Panc1 (cell line): ENCODE data around the gene HSF2. TPM values are rescaled to one million over a fixed set of nuclear protein-coding genes. Genes with fewer than 3 reads are reported as not detected.

Experiments
- ATAC-seq: fragments of 200-7000 bp; cut with Tn5 transposase; 2 replicates; pipeline ENCODE4 v1.9.1; 2020; ENCODE audit warnings: mild to moderate bottlenecking, moderate library complexity
- BruUV-seq: library from RNA; stranded (reverse); fragments of 400-500 nt; replicated peaks from 2 replicates; lab custom pipeline; 2021; lab: Mats Ljungman, UMichigan
- CTCF ChIA-PET: fragments of 300-600 bp; sonication (Branson Sonifier 250); formaldehyde crosslinking; loops from one replicate; lab custom pipeline; 2022; ENCODE audit warnings: antibody characterized with exemption; lab: Charles Lee
- POLR2A ChIA-PET: fragments of 300-600 bp; sonication (Branson Sonifier 250); formaldehyde crosslinking; loops from one replicate; lab custom pipeline; 2022; ENCODE audit warnings: antibody characterized with exemption; lab: Charles Lee
- DNase-seq: peaks from one replicate; pipeline ENCODE4 v3.0.0-alpha.2; 2010; ENCODE audit warnings: low read depth, low spot score
- H3K27ac ChIP-seq: 2 replicates; pipeline ENCODE4 v1.5.1; 2011; ENCODE audit warnings: mild to moderate bottlenecking, low read length, inconsistent platforms
- H3K27me3 ChIP-seq: fragments of 200-500 bp; sonication (Bioruptor generic); 2 replicates; pipeline ENCODE4 v1.6.0; 2014; ENCODE audit warnings: low read length, inconsistent platforms; ENCODE audit not compliant: control insufficient read depth, insufficient read depth
- H3K36me3 ChIP-seq: fragments of 200-500 bp; sonication (Bioruptor generic); 2 replicates; pipeline ENCODE4 v1.5.1; 2014; ENCODE audit warnings: inconsistent platforms, mild to moderate bottlenecking, low read length, moderate library complexity; ENCODE audit not compliant: control insufficient read depth, insufficient read depth
- H3K4me1 ChIP-seq: 2 replicates; pipeline ENCODE4 v1.5.1; 2011; ENCODE audit warnings: inconsistent platforms, mild to moderate bottlenecking, low read length, moderate library complexity; ENCODE audit not compliant: control insufficient read depth, insufficient read depth
- H3K4me3 ChIP-seq, 2 experiments: 2 replicates each; pipeline ENCODE4 v1.5.1; 2011 to 2012; ENCODE audit warnings: low read depth in 2 of 2, low read length in 2 of 2, mild to moderate bottlenecking in 2 of 2, inconsistent platforms in 1 of 2, moderate library complexity in 1 of 2
- H3K9me3 ChIP-seq: fragments of 200-500 bp; sonication (Bioruptor generic); 2 replicates; pipeline ENCODE4 v1.5.1; 2014; ENCODE audit warnings: low read depth, mild to moderate bottlenecking, inconsistent platforms, low read length, moderate library complexity; ENCODE audit not compliant: control insufficient read depth, insufficient read depth
- CTCF ChIP-seq: fragments of 450-650 bp; IDR thresholded peaks from 2 replicates; pipeline ENCODE4 v1.5.1; 2017; ENCODE audit warnings: mild to moderate bottlenecking
- POLR2AphosphoS5 ChIP-seq: IDR thresholded peaks from 2 replicates; pipeline ENCODE4 v1.6.1; 2012; ENCODE audit warnings: mild to moderate bottlenecking, low read depth, low read length, moderate library complexity
- SIN3A ChIP-seq: IDR thresholded peaks from 2 replicates; pipeline ENCODE4 v1.6.1; 2012; ENCODE audit warnings: low read depth, mild to moderate bottlenecking, low read length, moderate library complexity, borderline replicate concordance; ENCODE audit not compliant: insufficient read depth
- TCF7L2 ChIP-seq: IDR thresholded peaks from 2 replicates; pipeline ENCODE4 v1.6.1; 2011; ENCODE audit warnings: mild to moderate bottlenecking, low read depth, low read length, inconsistent platforms
- in situ Hi-C: cut with HindIII; loops from 2 replicates; pipeline ENCODE4 v1.10.0; 2016; ENCODE audit warnings: low sequenced_read_pairs, low pct_unique_long_range_greater_than_20kb
- intact Hi-C: fragments of 100-400 bp; cut with micrococcal nuclease; formaldehyde crosslinking; loops from one replicate; pipeline ENCODE4 v1.10.0; 2022; ENCODE audit not compliant: unreplicated experiment
- total RNA-seq: library from RNA; stranded (reverse); gene quantifications from one replicate; pipeline ENCODE4 v1.2.1, GENCODE V29; 2021; ENCODE audit not compliant: unreplicated experiment
- TF ChIP-seq, protein P1 (sequence below), 2 experiments: IDR thresholded peaks; 2 replicates each; pipeline ENCODE4 v1.6.1; 2011 to 2012; ENCODE audit warnings: low read depth in 2 of 2, control low read depth in 1 of 2, low read length in 1 of 2, mild to moderate bottlenecking in 1 of 2, moderate library complexity in 1 of 2; ENCODE audit not compliant: insufficient read depth in 1 of 2

Gene HSF2
- total RNA-seq, 1 experiment from 2014 or later, result 21.1 TPM

DNA sequence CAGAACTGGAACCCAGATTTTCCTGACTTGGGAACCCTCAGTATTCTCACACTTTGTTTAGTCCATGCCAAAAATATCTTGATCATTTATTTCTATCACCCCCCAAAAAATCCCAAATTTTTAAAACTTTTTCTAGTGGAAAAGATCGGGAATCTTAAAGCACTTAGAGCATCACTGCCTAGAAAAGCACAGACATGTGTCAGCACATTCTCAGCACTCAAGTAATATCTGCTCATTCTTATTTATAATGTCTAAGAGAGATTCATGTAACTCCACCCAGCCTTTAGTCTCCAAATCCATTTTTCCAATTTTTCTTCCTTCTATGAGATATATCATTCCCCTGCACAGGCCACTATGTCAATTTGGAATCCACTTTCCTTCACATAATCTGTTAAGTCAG, 29.9 kb upstream of the HSF2 start:
- ATAC-seq (no peak), DNase-seq (no peak)
- H3K4me1 ChIP-seq, result no peaks in the 10 kb centered on the region
- no TSS peak for BruUV-seq
- no peak overlapping the region for H3K27ac ChIP-seq
- 0 out of 2 replicates have a peak, but pooled peaks cover 2% of the 10 kb centered on the region for H3K27me3 ChIP-seq
- no peaks in the 10 kb centered on the region for H3K9me3 ChIP-seq
- no peak overlapping the region for H3K4me3 ChIP-seq
- intact Hi-C loops, result no loop called here
- TF ChIP-seq CTCF, result no peak
- no peak for TF ChIP-seq TCF7L2
- TF ChIP-seq, protein P1, sequence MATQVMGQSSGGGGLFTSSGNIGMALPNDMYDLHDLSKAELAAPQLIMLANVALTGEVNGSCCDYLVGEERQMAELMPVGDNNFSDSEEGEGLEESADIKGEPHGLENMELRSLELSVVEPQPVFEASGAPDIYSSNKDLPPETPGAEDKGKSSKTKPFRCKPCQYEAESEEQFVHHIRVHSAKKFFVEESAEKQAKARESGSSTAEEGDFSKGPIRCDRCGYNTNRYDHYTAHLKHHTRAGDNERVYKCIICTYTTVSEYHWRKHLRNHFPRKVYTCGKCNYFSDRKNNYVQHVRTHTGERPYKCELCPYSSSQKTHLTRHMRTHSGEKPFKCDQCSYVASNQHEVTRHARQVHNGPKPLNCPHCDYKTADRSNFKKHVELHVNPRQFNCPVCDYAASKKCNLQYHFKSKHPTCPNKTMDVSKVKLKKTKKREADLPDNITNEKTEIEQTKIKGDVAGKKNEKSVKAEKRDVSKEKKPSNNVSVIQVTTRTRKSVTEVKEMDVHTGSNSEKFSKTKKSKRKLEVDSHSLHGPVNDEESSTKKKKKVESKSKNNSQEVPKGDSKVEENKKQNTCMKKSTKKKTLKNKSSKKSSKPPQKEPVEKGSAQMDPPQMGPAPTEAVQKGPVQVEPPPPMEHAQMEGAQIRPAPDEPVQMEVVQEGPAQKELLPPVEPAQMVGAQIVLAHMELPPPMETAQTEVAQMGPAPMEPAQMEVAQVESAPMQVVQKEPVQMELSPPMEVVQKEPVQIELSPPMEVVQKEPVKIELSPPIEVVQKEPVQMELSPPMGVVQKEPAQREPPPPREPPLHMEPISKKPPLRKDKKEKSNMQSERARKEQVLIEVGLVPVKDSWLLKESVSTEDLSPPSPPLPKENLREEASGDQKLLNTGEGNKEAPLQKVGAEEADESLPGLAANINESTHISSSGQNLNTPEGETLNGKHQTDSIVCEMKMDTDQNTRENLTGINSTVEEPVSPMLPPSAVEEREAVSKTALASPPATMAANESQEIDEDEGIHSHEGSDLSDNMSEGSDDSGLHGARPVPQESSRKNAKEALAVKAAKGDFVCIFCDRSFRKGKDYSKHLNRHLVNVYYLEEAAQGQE (IDR thresholded peaks at IDR 0.05; ENCODE audit: insufficient read depth in 1 of 2, low read depth in 2 of 2, low read length in 1 of 2), result no peak
- TF ChIP-seq SIN3A, result no peak
- no peak for TF ChIP-seq POLR2AphosphoS5
- H3K36me3 ChIP-seq, result no peaks in the 10 kb centered on the region
- POLR2A ChIA-PET, result no interaction called here
- in situ Hi-C loops, result no loop called here
- CTCF ChIA-PET, result no interaction called here

DNA sequence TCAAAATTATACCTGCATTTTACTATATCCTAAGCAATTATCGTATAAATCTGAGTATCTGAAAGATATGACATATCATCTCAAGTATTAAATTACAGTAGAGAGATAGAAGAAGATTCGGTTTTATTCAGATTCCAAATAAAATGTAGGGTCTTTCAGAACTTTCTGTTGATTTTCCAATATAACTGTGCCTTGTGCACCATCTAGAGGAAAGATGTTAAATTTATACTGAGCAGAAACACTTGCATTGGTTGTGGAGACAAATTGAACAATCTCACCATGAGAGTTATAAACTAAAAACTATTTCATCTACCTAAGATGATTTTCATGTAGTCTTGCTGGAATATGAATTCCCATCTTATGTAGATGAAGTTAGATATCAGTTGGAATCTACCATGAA, 26.8 kb upstream of the HSF2 start:
- Histone ChIP-seq H3K4me3 (no peak overlapping the region), H3K27me3 (peaks cover 2% of the 10 kb centered on the region; the same call in 1 of the 2 replicates), H3K4me1 (no peaks in the 10 kb centered on the region), H3K27ac (no peak overlapping the region), H3K9me3 (no peaks in the 10 kb centered on the region), H3K36me3 (no peaks in the 10 kb centered on the region)
- ChIA-PET CTCF (no interaction called here), POLR2A (no interaction called here)
- intact Hi-C loops, result loop anchor here (10.0 kb wide), 2 partner anchors 308 to 938 kb away; partner anchors contain the start of gene GJA1
- TF ChIP-seq SIN3A, result no peak
- peak; percentile 41; the same call in 1 of the 2 replicates for TF ChIP-seq CTCF
- TF ChIP-seq, protein P1 (IDR thresholded peaks at IDR 0.05; ENCODE audit: insufficient read depth in 1 of 2, low read depth in 2 of 2, low read length in 1 of 2), result no peak
- no peak for DNase-seq
- in situ Hi-C loops, result no loop called here
- no peak for ATAC-seq
- no TSS peak for BruUV-seq
